GM18870 (cell line): ENCODE results near the gene FCHO2.

Experiments used
- ATAC-seq: cut with Tn5 transposase; IDR thresholded peaks from one replicate; pipeline ENCODE4 v1.9.1; 2021; ENCODE audit warnings: moderate library complexity; ENCODE audit not compliant: unreplicated experiment

The FCHO2 gene

GRCh38 chr5:73106335-73106734 lies 150.5 kb downstream of the FCHO2 start:
- ATAC-seq: no peak

- ATAC-seq: no peak
These were observed 154.3 kb downstream of the FCHO2 start for GRCh38 chr5:73110190-73110589.

DNA sequence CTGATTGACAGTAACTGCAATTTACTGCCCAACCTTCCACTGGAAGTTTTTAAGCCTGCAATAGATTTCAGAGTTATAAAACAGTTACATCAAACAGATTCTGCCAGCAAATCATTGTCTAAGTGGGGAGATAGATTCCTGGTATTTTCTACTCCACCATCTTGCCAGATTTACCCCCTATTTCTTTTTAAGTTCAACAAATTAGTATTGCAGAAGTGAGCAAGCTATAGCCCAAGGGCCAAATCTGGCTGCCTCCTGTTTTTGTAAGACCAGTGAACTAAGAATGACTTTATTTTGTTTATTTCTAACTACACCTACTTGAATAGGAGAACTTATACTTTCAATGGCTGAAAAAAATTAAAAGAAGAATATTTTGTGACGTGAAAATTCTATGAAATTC lies 155.7 kb downstream of the FCHO2 start:
- ATAC-seq: no peak

GRCh38 chr5:73112359-73112758 lies 156.5 kb downstream of the FCHO2 start:
- ATAC-seq: no peak

- ATAC-seq: no peak
These were observed 158.3 kb downstream of the FCHO2 start for GRCh38 chr5:73114044-73114688.

DNA sequence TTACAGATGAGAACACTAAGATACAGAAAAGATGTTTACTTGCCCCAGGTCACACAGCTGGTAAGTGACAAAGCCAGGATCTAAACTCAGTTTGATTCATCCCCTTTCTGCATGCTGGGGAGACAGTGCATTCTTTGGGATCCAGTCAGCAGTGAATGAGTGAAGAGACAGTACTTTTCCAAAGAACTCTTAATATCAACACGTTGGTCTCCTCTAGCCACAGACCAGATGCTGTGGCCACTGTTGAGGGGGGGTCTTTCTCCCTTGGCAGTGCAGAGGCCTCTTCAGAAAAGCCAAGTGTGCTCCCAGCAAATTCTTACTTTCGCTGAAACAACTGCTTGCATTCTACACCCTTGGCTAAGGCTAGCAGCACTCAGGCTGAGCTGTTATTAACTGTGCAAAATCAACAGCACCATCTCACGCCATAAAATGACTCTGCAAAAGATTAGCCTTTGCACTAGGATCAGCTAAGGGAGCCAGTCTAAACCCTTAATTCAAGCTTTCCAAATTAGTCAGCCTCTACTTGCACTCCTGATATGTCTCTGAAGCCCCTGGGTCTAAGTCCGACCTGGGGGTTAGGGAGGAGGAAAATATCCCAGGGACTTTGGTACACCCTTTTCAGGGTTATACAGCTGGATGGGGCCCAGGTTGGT lies 159.7 kb downstream of the FCHO2 start:
- no peak for ATAC-seq

- no peak for ATAC-seq
These were observed 160.7 kb downstream of the FCHO2 start for GRCh38 chr5:73116506-73116905.

GRCh38 chr5:73117088-73117740 lies 161.4 kb downstream of the FCHO2 start:
- ATAC-seq: no peak

DNA sequence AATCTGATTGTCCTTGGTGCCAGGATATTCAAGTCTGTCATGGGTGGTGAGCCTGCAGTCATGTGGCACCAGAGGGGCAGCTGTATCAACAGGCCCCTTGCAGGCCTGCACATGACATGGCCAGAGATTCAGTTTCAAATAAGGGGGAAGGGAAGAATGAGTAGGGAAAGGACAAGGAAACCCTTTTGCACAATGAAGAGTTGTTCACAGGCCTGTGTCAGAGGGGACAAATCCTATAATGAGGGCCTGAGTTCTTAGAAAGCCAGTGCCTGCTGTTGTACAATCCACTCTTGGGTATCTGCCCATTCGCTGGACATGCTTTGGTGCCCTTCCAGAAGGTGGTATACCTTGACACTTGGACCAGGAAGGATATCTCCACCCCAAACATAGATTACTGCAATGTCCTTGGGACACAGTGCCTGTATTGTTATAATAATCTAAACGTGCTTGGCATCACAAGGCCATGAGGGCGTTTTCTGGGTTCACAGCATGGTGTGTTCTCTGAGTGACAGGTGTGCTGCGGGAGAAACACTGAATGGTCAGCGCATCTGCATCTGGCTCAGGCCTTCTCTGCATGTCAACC lies 162.6 kb downstream of the FCHO2 start:
- no peak for ATAC-seq

- no peak for ATAC-seq
These were observed 163.8 kb downstream of the FCHO2 start for GRCh38 chr5:73119451-73120157.

GRCh38 chr5:73120222-73121118 lies 164.6 kb downstream of the FCHO2 start, which contains the start of gene TMEM171:
Gene TMEM171 (plus strand): TSS chr5:73120575. CDS start chr5:73123374, 2,799 bp downstream.
- ATAC-seq: no peak

DNA sequence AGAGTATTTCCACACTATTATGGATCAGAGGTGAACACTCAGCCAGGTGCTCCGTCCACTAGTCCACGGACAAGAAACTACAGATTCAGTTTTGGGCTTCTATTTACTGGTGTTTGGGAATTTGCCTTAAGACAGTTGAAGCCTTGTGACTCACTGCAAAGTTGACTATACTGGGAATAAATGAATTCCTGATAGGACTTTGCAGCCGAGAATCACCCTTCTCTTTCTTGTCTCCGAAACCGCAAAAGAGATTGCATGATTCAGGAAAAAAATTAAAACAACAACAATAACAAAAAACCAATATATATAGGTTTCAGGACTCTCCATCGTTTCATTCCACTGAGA lies 165.2 kb downstream of the FCHO2 start:
- ATAC-seq: no peak

GRCh38 chr5:73122875-73123810 lies 167.3 kb downstream of the FCHO2 start:
- no peak for ATAC-seq

GRCh38 chr5:73125289-73125688 lies 169.4 kb downstream of the FCHO2 start:
- no peak for ATAC-seq

GRCh38 chr5:73126381-73126780 lies 170.5 kb downstream of the FCHO2 start:
- ATAC-seq: no peak

DNA sequence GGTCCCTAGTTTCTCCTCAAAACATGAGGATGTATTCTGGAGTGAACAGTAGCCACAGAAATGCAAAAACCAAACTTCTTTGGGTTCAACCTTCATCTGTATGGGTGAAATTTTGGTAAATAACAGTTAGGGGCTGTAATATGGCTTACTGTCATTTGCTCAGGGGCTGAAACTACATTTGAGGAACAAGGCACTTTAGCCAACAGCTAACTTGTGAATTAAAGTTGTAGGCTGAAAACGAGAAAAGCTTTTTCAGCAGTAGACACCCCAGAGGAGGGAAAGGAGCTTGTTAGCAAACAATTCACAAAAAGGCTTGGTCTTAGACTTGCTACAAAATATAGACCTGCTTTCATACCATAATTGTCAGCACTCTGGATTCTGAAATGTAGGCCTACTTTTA lies 171.1 kb downstream of the FCHO2 start:
- no peak for ATAC-seq

DNA sequence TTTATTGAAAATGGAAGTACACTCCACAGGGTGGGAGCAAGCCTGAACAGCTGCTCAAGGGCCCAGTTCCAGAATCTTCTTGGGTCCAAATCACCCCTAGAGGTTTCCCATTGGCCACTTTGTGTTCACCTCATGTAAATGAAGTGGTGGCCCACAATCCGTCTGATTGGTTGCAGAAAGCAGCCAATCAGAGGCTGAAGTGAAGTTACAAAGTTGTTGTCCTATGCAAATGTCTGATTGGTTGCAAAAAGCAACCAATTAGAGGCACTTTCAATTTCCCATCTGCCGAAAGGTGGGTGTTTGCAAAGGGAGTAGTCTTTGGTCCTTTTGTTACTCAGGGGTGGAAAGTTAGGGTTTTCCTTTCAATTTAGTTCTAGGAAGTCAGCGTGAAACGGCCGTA lies 173.3 kb downstream of the FCHO2 start:
- no peak for ATAC-seq

- no peak for ATAC-seq
These were observed 175.0 kb downstream of the FCHO2 start for GRCh38 chr5:73130811-73131210.

GRCh38 chr5:73131711-73132425 lies 176.0 kb downstream of the FCHO2 start:
- no peak for ATAC-seq
